Measurements from ENCODE around the gene RCOR1. TPM values are rescaled to one million over a fixed set of nuclear protein-coding genes. Genes with fewer than 3 reads are reported as not detected.

RCOR1 gene
- total RNA-seq, 1 experiment from 2014 or later, result 102 TPM

DNA sequence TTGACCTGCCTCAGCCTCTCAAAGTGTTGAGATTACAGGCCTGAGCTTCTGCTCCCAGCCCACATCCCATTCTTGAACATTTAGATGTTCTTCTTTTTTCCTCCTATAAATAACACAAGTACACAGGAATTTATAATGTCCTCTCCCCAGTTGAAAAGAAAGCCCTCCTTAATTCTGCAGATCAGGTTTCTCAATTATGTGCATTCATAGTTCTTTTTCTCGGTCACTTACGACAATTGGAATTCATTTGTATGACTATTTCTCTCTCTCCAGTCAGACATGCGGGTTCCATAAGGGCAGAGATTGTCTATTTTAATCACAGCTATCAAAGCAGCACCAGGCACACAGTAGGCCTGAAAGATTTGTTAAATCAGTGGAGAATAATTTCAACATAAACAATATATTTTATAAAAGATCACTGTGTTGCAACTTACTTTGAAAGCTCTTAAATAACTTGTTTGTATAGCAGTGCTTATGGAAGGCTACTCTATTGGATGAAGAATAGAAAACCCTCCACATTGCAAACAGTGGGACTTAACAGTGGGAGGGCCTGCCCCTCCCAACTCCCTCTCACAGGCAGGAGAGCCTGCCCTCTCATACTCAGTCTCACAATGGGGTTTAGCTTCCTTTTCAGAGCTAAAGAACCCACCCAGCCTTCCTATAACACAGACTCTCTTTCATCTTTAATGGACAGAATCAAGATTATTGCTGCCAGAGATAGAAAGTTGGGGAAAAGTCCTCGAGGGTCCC is 100.7 kb downstream of the RCOR1 start:
- no peak for TF ChIP-seq EZH2 (IDR thresholded peaks at IDR 0.05; ENCODE audit: borderline replicate concordance, low read depth, low read length, poor library complexity, severe bottlenecking)
- TF ChIP-seq, protein P1, sequence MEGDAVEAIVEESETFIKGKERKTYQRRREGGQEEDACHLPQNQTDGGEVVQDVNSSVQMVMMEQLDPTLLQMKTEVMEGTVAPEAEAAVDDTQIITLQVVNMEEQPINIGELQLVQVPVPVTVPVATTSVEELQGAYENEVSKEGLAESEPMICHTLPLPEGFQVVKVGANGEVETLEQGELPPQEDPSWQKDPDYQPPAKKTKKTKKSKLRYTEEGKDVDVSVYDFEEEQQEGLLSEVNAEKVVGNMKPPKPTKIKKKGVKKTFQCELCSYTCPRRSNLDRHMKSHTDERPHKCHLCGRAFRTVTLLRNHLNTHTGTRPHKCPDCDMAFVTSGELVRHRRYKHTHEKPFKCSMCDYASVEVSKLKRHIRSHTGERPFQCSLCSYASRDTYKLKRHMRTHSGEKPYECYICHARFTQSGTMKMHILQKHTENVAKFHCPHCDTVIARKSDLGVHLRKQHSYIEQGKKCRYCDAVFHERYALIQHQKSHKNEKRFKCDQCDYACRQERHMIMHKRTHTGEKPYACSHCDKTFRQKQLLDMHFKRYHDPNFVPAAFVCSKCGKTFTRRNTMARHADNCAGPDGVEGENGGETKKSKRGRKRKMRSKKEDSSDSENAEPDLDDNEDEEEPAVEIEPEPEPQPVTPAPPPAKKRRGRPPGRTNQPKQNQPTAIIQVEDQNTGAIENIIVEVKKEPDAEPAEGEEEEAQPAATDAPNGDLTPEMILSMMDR (conservative IDR thresholded peaks at IDR 0.05; ENCODE audit: low read depth, low read length), result no peak
- Histone ChIP-seq H3K36me3 (ENCODE audit: insufficient read depth, low read length, poor library complexity, severe bottlenecking) (no peaks in the 10 kb centered on the region), H3K9me3 (ENCODE audit: low read depth, low read length, poor library complexity, severe bottlenecking) (no peaks in the 10 kb centered on the region), H3K27ac (ENCODE audit: low read depth, low read length, poor library complexity, severe bottlenecking) (peak overlapping the region; percentile 82), H3K4me1 (ENCODE audit: insufficient read depth, low read length, poor library complexity, severe bottlenecking) (peaks cover 83% of the 10 kb centered on the region), H3K27me3 (replicated peaks; ENCODE audit: insufficient read depth, low read depth, low read length, poor library complexity) (no peaks in the 10 kb centered on the region), H3K4me3 (ENCODE audit: low read depth, low read length, poor library complexity, severe bottlenecking) (peak overlapping the region; percentile 25)
- peak; percentile 84 for DNase-seq (ENCODE audit: low spot score)
- intact Hi-C loops (cut with micrococcal nuclease; ENCODE audit: unreplicated experiment), result loop anchor here (2.0 to 5.0 kb wide), 4 partner anchors 101 to 256 kb away; partner anchors contain the start of gene RCOR1
- ChIA-PET CTCF (interaction anchor here (0.7 to 1.7 kb wide), 3 partner anchors 99 to 254 kb away, joined by 5 to 11 read pairs (median 6); no protein-coding TSS in a partner anchor), POLR2A (ENCODE audit: low non-redundant PET) (interaction anchor here (0.6 kb wide), 1 partner anchor 22 kb away, joined by 3 read pairs; no protein-coding TSS in a partner anchor)
- BruUV-seq (replicated peaks), result no TSS peak

DNA sequence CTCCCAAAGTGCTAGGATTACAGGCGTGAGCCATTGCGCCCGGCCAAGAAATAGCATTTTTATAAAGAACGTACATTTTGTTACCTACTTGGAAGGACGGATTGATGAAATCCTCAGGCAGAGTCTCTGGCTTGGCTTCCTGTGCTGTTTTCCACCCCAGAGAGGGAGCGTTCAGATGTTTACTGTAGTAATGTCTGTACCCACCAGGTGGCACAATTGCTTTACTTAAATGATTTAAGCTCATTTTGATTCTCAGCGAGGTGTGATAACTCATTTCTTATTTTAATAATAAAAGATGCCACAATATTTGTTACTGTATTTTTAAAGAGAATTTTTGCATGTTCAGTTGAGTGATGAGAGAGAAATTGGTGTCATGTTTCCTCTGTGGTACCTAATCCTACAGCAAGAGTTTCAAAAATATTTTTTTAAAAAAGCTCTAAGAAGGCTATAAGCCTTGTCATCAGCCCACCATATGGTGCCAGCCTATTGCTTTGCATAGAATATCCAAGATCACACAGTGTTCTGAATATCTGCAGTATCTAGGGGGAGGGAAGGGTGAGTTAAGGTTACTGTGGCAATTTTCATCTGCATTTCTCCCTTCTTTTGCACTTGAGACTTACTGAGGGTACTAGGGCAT is 102.2 kb downstream of the RCOR1 start:
- Histone ChIP-seq H3K36me3 (ENCODE audit: insufficient read depth, low read length, poor library complexity, severe bottlenecking) (no peaks in the 10 kb centered on the region), H3K27me3 (replicated peaks; ENCODE audit: insufficient read depth, low read depth, low read length, poor library complexity) (no peaks in the 10 kb centered on the region), H3K27ac (ENCODE audit: low read depth, low read length, poor library complexity, severe bottlenecking) (peak overlapping the region; percentile 82), H3K4me3 (ENCODE audit: low read depth, low read length, poor library complexity, severe bottlenecking) (peak overlapping the region; percentile 25), H3K9me3 (ENCODE audit: low read depth, low read length, poor library complexity, severe bottlenecking) (no peaks in the 10 kb centered on the region), H3K4me1 (ENCODE audit: insufficient read depth, low read length, poor library complexity, severe bottlenecking) (peaks cover 71% of the 10 kb centered on the region)
- CTCF ChIA-PET, result interaction anchor here (0.5 to 1.7 kb wide), 12 partner anchors 12 to 338 kb away, joined by 3 to 12 read pairs (median 4); no protein-coding TSS in a partner anchor
- TF ChIP-seq, protein P1 (conservative IDR thresholded peaks at IDR 0.05; ENCODE audit: low read depth, low read length), result peak; percentile 77
- TF ChIP-seq EZH2 (IDR thresholded peaks at IDR 0.05; ENCODE audit: borderline replicate concordance, low read depth, low read length, poor library complexity, severe bottlenecking), result no peak
- no TSS peak for BruUV-seq (replicated peaks)
- intact Hi-C loops (cut with micrococcal nuclease; ENCODE audit: unreplicated experiment), result loop anchor here (5.0 kb wide), 3 partner anchors 102 to 257 kb away; partner anchors contain the start of gene RCOR1
- DNase-seq (ENCODE audit: low spot score), result peak; percentile 91
- POLR2A ChIA-PET (ENCODE audit: low non-redundant PET), result no interaction called here

DNA sequence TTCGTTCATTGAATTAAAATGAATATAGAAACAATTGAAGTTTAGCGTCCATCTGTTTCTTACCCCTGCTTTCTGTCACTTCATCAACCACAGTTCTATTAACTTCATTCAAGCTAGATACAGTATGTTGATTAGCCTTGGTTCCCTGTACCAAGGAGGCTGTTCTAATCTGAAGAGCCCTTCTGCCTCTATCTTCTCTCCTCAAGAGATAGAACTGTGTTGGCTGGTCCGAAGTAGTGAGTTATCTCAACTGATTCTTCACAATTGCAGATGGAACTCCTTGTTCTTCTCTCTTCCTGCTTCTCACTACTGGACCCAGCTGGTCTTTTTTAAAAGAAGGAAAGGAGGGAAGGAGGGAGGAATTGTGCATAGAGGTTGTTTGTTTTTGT is 102.7 kb downstream of the RCOR1 start:
- POLR2A ChIA-PET (ENCODE audit: low non-redundant PET), result interaction anchor here (0.5 kb wide), 1 partner anchor 834 kb away, joined by 13 read pairs; the partner anchor contains the start of gene TRMT61A

More for the DNA sequence above, 102.7 kb downstream of the RCOR1 start:
- TF ChIP-seq, protein P1 (conservative IDR thresholded peaks at IDR 0.05; ENCODE audit: low read depth, low read length), result no peak
- no peak for TF ChIP-seq EZH2 (IDR thresholded peaks at IDR 0.05; ENCODE audit: borderline replicate concordance, low read depth, low read length, poor library complexity, severe bottlenecking)
- H3K36me3 ChIP-seq (ENCODE audit: insufficient read depth, low read length, poor library complexity, severe bottlenecking), result no peaks in the 10 kb centered on the region
- no peak for DNase-seq (ENCODE audit: low spot score)
- H3K27me3 ChIP-seq (replicated peaks; ENCODE audit: insufficient read depth, low read depth, low read length, poor library complexity), result no peaks in the 10 kb centered on the region
- no peaks in the 10 kb centered on the region for H3K9me3 ChIP-seq (ENCODE audit: low read depth, low read length, poor library complexity, severe bottlenecking)
- peaks cover 66% of the 10 kb centered on the region for H3K4me1 ChIP-seq (ENCODE audit: insufficient read depth, low read length, poor library complexity, severe bottlenecking)
- CTCF ChIA-PET, result interaction anchor here (0.5 to 1.7 kb wide), 10 partner anchors 17 to 337 kb away, joined by 3 to 12 read pairs (median 6); no protein-coding TSS in a partner anchor
- H3K27ac ChIP-seq (ENCODE audit: low read depth, low read length, poor library complexity, severe bottlenecking), result peak overlapping the region; percentile 44
- no TSS peak for BruUV-seq (replicated peaks)
- intact Hi-C loops (cut with micrococcal nuclease; ENCODE audit: unreplicated experiment), result no loop called here
- H3K4me3 ChIP-seq (ENCODE audit: low read depth, low read length, poor library complexity, severe bottlenecking), result peak overlapping the region; percentile 4
